ENCODE data around the gene LIG1. TPM values are rescaled to one million over a fixed set of nuclear protein-coding genes. Genes with fewer than 3 reads are reported as not detected.

LIG1 gene
- total RNA-seq, 8 experiments from 2014 or later, result 12.8 to 54.4 (median 24.0) TPM

GRCh38 chr19:48137411-48137810 is 32.7 kb downstream of the LIG1 start:
- no peak for ATAC-seq (replicated peaks in 6 of 8)
- WGBS, 10 experiments, result 100% methylated on average over 1 of the region's 26 CpGs; no CpG with 5 or more reads in 9 of the 10 experiments
- no peak overlapping the region for H3K4me3 ChIP-seq
- H3K27ac ChIP-seq, result no peak overlapping the region
- H3K4me1 ChIP-seq (replicated peaks in 1 of 2), result no peaks in the 10 kb centered on the region
- in situ Hi-C loops (cut with MboI; ENCODE audit: low pct_unique_long_range_greater_than_20kb in 2 of 9, low sequenced_read_pairs in 9 of 9, unreplicated experiment in 9 of 9), result no loop called here

- in situ Hi-C loops (cut with MboI; ENCODE audit: low pct_unique_long_range_greater_than_20kb in 2 of 9, low sequenced_read_pairs in 9 of 9, unreplicated experiment in 9 of 9), result no loop called here
- H3K27ac ChIP-seq, result no peak overlapping the region
- ATAC-seq (replicated peaks in 6 of 8), result no peak
- no peak overlapping the region for H3K4me3 ChIP-seq
- H3K4me1 ChIP-seq (replicated peaks in 1 of 2), result no peaks in the 10 kb centered on the region
- 80 to 89% (median 80%) methylated on average over 1 to 3 of the region's 4 CpGs; no CpG with 5 or more reads in 7 of the 10 experiments for WGBS, 10 experiments
Measured at GRCh38 chr19:48136547-48136946, 33.6 kb downstream of the LIG1 start.

GRCh38 chr19:48135411-48135810 is 34.7 kb downstream of the LIG1 start:
- 100% methylated on average over 1 of the region's 8 CpGs; no CpG with 5 or more reads in 8 of the 10 experiments for WGBS, 10 experiments
- ATAC-seq (replicated peaks in 6 of 8), result peak in 5 of 8 experiments; percentile 33 to 75 (median 43)
- H3K27ac ChIP-seq, result no peak overlapping the region
- in situ Hi-C loops (cut with MboI; ENCODE audit: low pct_unique_long_range_greater_than_20kb in 2 of 9, low sequenced_read_pairs in 9 of 9, unreplicated experiment in 9 of 9), result no loop called here
- H3K4me1 ChIP-seq (replicated peaks in 1 of 2), result no peaks in the 10 kb centered on the region
- H3K4me3 ChIP-seq, result no peak overlapping the region

GRCh38 chr19:48133094-48133493 is 37.0 kb downstream of the LIG1 start:
- WGBS, 10 experiments, result 80 to 100% (median 94%) methylated on average over 1 to 4 of the region's 6 CpGs; no CpG with 5 or more reads in 4 of the 10 experiments
- in situ Hi-C loops (cut with MboI; ENCODE audit: low pct_unique_long_range_greater_than_20kb in 2 of 9, low sequenced_read_pairs in 9 of 9, unreplicated experiment in 9 of 9), result no loop called here
- H3K4me1 ChIP-seq (replicated peaks in 1 of 2), result no peaks in the 10 kb centered on the region
- no peak overlapping the region for H3K27ac ChIP-seq
- ATAC-seq (replicated peaks in 6 of 8), result no peak
- no peak overlapping the region for H3K4me3 ChIP-seq

GRCh38 chr19:48127561-48127960 is 42.6 kb downstream of the LIG1 start:
- in situ Hi-C loops (cut with MboI; ENCODE audit: low pct_unique_long_range_greater_than_20kb in 2 of 9, low sequenced_read_pairs in 9 of 9, unreplicated experiment in 9 of 9), result no loop called here
- H3K4me3 ChIP-seq, result no peak overlapping the region
- no peak for ATAC-seq (replicated peaks in 6 of 8)
- WGBS, 10 experiments, result 87 to 100% (median 98%) methylated on average over 1 to 5 of the region's 6 CpGs; no CpG with 5 or more reads in 4 of the 10 experiments
- H3K27ac ChIP-seq, result no peak overlapping the region
- H3K4me1 ChIP-seq (replicated peaks in 1 of 2), result peaks cover 19 to 22% of the 10 kb centered on the region in 2 donors

- peak overlapping the region; percentile 66 to 70 for H3K27ac ChIP-seq
Measured at GRCh38 chr19:48123907-48124651, 46.1 kb downstream of the LIG1 start.

GRCh38 chr19:48122421-48122820 is 47.7 kb downstream of the LIG1 start:
- Histone ChIP-seq H3K27ac (peak overlapping the region in 1 of 2 donors; percentile 50), H3K4me3 (no peak overlapping the region), H3K4me1 (replicated peaks in 1 of 2) (peaks cover 19 to 33% of the 10 kb centered on the region in 2 donors)
- 60 to 98% (median 91%) methylated on average over 1 to 7 of the region's 14 CpGs; no CpG with 5 or more reads in 5 of the 10 experiments for WGBS, 10 experiments
- ATAC-seq (replicated peaks in 6 of 8), result peak in 2 of 8 experiments; percentile 2
- in situ Hi-C loops (cut with MboI; ENCODE audit: low pct_unique_long_range_greater_than_20kb in 2 of 9, low sequenced_read_pairs in 9 of 9, unreplicated experiment in 9 of 9), result no loop called here

More at GRCh38 chr19:48123907-48124651, 46.1 kb downstream of the LIG1 start:
- in situ Hi-C loops (cut with MboI; ENCODE audit: low pct_unique_long_range_greater_than_20kb in 2 of 9, low sequenced_read_pairs in 9 of 9, unreplicated experiment in 9 of 9), result no loop called here
- ATAC-seq (replicated peaks in 6 of 8), result peak in 6 of 8 experiments; percentile 60 to 97 (median 92)
- peaks cover 19 to 33% of the 10 kb centered on the region in 2 donors for H3K4me1 ChIP-seq (replicated peaks in 1 of 2)
- H3K4me3 ChIP-seq, result no peak overlapping the region
- WGBS, 10 experiments, result 2 to 85% (median 41%) methylated on average over 2 to 9 of the region's 12 CpGs; no CpG with 5 or more reads in 2 of the 10 experiments

DNA sequence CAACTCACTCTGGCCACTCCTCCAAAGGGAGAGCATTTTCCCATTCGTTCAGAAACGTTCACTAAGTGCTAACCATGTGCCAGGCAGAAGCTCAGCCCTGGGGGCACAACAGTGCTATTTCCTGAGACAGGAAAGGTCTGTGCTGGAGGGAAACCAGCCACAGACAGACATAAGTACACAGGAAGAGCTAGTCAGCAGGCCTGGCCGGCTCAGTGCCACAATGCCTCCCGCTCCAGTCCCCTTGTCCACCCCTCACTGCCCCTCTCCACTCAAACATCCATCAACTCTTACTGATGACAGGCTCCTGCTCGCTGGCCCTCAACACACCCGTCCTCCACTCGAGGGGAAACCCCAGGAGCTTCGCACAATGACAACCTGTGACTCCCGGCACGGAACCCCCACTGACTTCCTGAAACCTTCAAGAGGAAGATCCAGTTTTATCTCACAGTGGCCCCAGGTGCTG is 48.2 kb downstream of the LIG1 start:
- Histone ChIP-seq H3K4me3 (no peak overlapping the region), H3K4me1 (replicated peaks in 1 of 2) (peaks cover 19 to 33% of the 10 kb centered on the region in 2 donors), H3K27ac (no peak overlapping the region)
- in situ Hi-C loops (cut with MboI; ENCODE audit: low pct_unique_long_range_greater_than_20kb in 2 of 9, low sequenced_read_pairs in 9 of 9, unreplicated experiment in 9 of 9), result no loop called here
- 50 to 100% (median 80%) methylated on average over 1 to 6 of the region's 10 CpGs; no CpG with 5 or more reads in 3 of the 10 experiments for WGBS, 10 experiments
- ATAC-seq (replicated peaks in 6 of 8), result peak in 5 of 8 experiments; percentile 25 to 59 (median 43)

DNA sequence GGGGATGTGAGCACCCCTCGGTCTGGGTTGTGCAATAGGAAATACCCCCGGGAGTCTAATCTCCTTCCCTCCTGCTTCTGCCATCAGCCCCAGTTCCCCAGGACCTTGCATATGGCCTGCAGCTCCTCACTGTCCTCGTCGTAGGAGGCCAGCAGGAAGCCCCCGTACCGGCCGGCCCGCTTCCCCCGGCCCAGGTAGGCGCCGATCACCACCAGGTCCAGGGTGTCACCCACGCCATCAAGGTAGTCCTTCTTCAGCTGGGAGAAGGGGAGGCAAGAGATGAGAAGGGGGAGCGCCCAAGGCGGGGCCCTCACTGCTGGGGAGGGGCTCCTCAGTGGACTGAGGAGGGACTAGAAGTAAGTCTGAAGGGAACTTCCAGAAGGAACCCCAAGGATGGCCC is 49.1 kb downstream of the LIG1 start:
- in situ Hi-C loops (cut with MboI; ENCODE audit: low pct_unique_long_range_greater_than_20kb in 2 of 9, low sequenced_read_pairs in 9 of 9, unreplicated experiment in 9 of 9), result no loop called here
- no peak overlapping the region for H3K4me3 ChIP-seq
- WGBS, 10 experiments, result 90 to 100% (median 100%) methylated on average over 1 to 2 of the region's 14 CpGs; no CpG with 5 or more reads in 5 of the 10 experiments
- no peak overlapping the region for H3K27ac ChIP-seq
- H3K4me1 ChIP-seq (replicated peaks in 1 of 2), result peaks cover 19 to 33% of the 10 kb centered on the region in 2 donors
- ATAC-seq (replicated peaks in 6 of 8), result no peak

DNA sequence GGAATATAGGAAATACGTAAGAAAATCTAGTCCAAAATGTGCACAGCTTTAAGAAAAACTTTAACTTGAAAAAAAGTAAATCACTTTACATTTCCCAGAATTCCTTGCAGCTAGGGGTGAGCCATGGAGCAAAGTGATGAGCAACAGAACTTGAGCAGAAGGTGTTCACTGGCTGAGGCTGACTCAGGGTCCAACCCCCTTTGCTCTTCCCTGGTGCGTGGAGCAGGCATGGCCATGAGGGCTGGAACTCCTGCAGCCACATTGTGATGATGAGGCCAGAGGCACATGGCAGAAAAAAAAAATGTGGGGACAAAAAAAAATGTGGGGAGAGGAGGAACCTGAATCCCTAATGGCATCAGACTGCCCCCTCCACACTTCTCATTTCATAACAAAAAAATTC is 49.6 kb downstream of the LIG1 start:
- no peak for ATAC-seq (replicated peaks in 6 of 8)
- in situ Hi-C loops (cut with MboI; ENCODE audit: low pct_unique_long_range_greater_than_20kb in 2 of 9, low sequenced_read_pairs in 9 of 9, unreplicated experiment in 9 of 9), result no loop called here
- no peak overlapping the region for H3K4me3 ChIP-seq
- peaks cover 19 to 33% of the 10 kb centered on the region in 2 donors for H3K4me1 ChIP-seq (replicated peaks in 1 of 2)
- 86 to 100% (median 100%) methylated on average over 1 to 2 of the region's 2 CpGs; no CpG with 5 or more reads in 1 of the 10 experiments for WGBS, 10 experiments
- H3K27ac ChIP-seq, result no peak overlapping the region

DNA sequence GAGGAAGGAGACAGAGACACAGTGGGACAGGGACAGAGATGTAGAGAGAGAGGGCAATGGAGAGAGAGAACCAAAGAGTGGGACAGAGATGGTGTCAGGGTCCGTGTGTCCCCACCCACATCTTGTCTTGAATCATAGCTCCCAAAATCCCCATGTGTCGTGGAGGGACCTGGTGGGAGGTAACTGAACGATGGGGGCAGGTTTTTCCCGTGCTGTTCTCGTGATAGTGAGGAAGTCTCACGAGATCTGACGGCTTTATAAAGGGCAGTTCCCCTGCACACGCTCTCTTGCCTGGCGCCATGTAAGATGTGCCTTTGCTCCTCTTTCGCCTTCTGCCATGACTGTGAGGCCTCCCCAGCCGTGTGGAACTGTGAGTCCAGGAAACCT is 52.0 kb downstream of the LIG1 start:
- H3K27ac ChIP-seq, result no peak overlapping the region
- peaks cover 3 to 17% of the 10 kb centered on the region in 2 donors for H3K4me1 ChIP-seq (replicated peaks in 1 of 2)
- in situ Hi-C loops (cut with MboI; ENCODE audit: low pct_unique_long_range_greater_than_20kb in 2 of 9, low sequenced_read_pairs in 9 of 9, unreplicated experiment in 9 of 9), result no loop called here

GRCh38 chr19:48117515-48118130 is 52.5 kb downstream of the LIG1 start:
- no peak for ATAC-seq (replicated peaks in 6 of 8)
- Histone ChIP-seq H3K4me3 (no peak overlapping the region), H3K4me1 (replicated peaks in 1 of 2) (peaks cover 0 to 12% of the 10 kb centered on the region in 2 donors), H3K27ac (no peak overlapping the region)
- WGBS, 10 experiments, result 70 to 100% (median 89%) methylated on average over 1 to 6 of the region's 12 CpGs; no CpG with 5 or more reads in 4 of the 10 experiments
- in situ Hi-C loops (cut with MboI; ENCODE audit: low pct_unique_long_range_greater_than_20kb in 2 of 9, low sequenced_read_pairs in 9 of 9, unreplicated experiment in 9 of 9), result no loop called here

More for the DNA sequence above, 52.0 kb downstream of the LIG1 start:
- no peak overlapping the region for H3K4me3 ChIP-seq
- no peak for ATAC-seq (replicated peaks in 6 of 8)
- 33 to 100% (median 92%) methylated on average over 1 to 8 of the region's 11 CpGs; no CpG with 5 or more reads in 4 of the 10 experiments for WGBS, 10 experiments
